ENCODE results near the gene AFMID.

The AFMID gene

GRCh38 chr17:78256707-78257591, 69.8 kb downstream of the AFMID start:
- no peak for DNase-seq

Data from stimulated activated CD4-positive, alpha-beta T cell treated with anti-CD3 and anti-CD28 coated beads, Interleukin-1b, Interleukin-23, amount 100 ng/mL, for 48 hours (primary cell).